ACHN (cell line): ENCODE data around the gene CHCT1.
"Not testable (repeated sequence)": the region's sequence is repeated elsewhere in the genome, so short reads cannot be mapped to it uniquely, and the experiment has no call there.

ENCODE experiments used
- DNase-seq: peaks from one replicate; pipeline ENCODE4 v3.0.0-alpha.2; 2015
- in situ Hi-C: cut with HindIII; loops from 2 replicates; pipeline ENCODE4 v1.10.0; 2017; ENCODE audit warnings: low sequenced_read_pairs, low pct_ligation_motif_present, low pct_unique_long_range_greater_than_20kb

Gene CHCT1

GRCh38 chr17:60433021-60433997 lies 11.0 kb downstream of the CHCT1 start:
- DNase-seq, in situ Hi-C loops: not testable (repeated sequence)

GRCh38 chr17:60435244-60436167 lies 13.2 kb downstream of the CHCT1 start:
- in situ Hi-C loops, result no loop called here
- peak; percentile 87 for DNase-seq

GRCh38 chr17:60436676-60437075 lies 14.4 kb downstream of the CHCT1 start:
- in situ Hi-C loops, result no loop called here
- no peak for DNase-seq

GRCh38 chr17:60439501-60439900 lies 17.2 kb downstream of the CHCT1 start:
- in situ Hi-C loops, result no loop called here
- no peak for DNase-seq

- peak; percentile 57 for DNase-seq
- in situ Hi-C loops, result no loop called here
Measured at GRCh38 chr17:60442271-60443173, 20.2 kb downstream of the CHCT1 start.

- DNase-seq, result no peak
- in situ Hi-C loops, result no loop called here
Measured at GRCh38 chr17:60443713-60444112, 21.4 kb downstream of the CHCT1 start.

- DNase-seq, result no peak
- in situ Hi-C loops, result no loop called here
Measured at GRCh38 chr17:60445144-60445543, 22.9 kb downstream of the CHCT1 start.

- in situ Hi-C loops, result no loop called here
- DNase-seq, result no peak
Measured at GRCh38 chr17:60447375-60447774, 25.1 kb downstream of the CHCT1 start.

- in situ Hi-C loops, result no loop called here
- no peak for DNase-seq
Measured at GRCh38 chr17:60451071-60451470, 28.8 kb downstream of the CHCT1 start.

- no peak for DNase-seq
- in situ Hi-C loops, result no loop called here
Measured at GRCh38 chr17:60451965-60452364, 29.7 kb downstream of the CHCT1 start.

GRCh38 chr17:60455378-60455777 lies 33.1 kb downstream of the CHCT1 start:
- in situ Hi-C loops, result no loop called here

GRCh38 chr17:60457148-60457547 lies 34.9 kb downstream of the CHCT1 start:
- in situ Hi-C loops, result no loop called here
- DNase-seq, result no peak

More at GRCh38 chr17:60455378-60455777, 33.1 kb downstream of the CHCT1 start:
- DNase-seq, result no peak

- in situ Hi-C loops, result no loop called here
- no peak for DNase-seq
Measured at GRCh38 chr17:60461584-60461983, 39.3 kb downstream of the CHCT1 start.

GRCh38 chr17:60463157-60463835 lies 41.0 kb downstream of the CHCT1 start:
- DNase-seq, result no peak
- in situ Hi-C loops, result no loop called here

GRCh38 chr17:60464343-60464742 lies 42.1 kb downstream of the CHCT1 start:
- no peak for DNase-seq
- in situ Hi-C loops, result no loop called here

GRCh38 chr17:60468371-60468770 lies 46.1 kb downstream of the CHCT1 start:
- in situ Hi-C loops, result no loop called here
- DNase-seq, result no peak

- no peak for DNase-seq
- in situ Hi-C loops, result no loop called here
Measured at GRCh38 chr17:60471451-60471850, 49.2 kb downstream of the CHCT1 start.

- no peak for DNase-seq
- in situ Hi-C loops, result no loop called here
Measured at GRCh38 chr17:60472449-60472848, 50.2 kb downstream of the CHCT1 start.
